ENCODE results near the gene LGR4.

LGR4 gene

DNA sequence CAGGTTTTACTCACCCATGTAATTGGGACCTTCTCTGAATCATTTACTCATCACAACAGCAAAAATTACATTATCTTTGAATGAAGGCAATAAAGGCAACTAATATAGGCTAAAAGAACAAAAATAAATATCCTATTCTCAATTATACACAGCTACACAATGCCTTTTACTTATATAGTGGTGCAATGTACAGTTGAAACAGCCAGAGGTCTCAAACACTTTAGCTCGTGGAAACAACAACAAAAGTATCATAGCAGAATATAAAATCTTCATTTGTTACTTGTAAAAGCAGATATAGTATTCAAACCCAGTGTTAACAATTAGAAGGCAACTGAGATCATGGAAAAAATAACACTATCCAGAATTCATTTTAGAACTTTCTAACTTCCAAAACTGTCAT lies 88.9 kb downstream of the LGR4 start:
- no peak overlapping the region for H3K27ac ChIP-seq (ENCODE audit: low read length)
- H3K4me3 ChIP-seq (ENCODE audit: low read length) = no peak overlapping the region
- H3K9me3 ChIP-seq (ENCODE audit: control insufficient read depth, low read depth, low read length) = no peaks in the 10 kb centered on the region
- peaks cover 66% of the 10 kb centered on the region for H3K36me3 ChIP-seq (ENCODE audit: control insufficient read depth, low read depth, low read length)
- H3K9ac ChIP-seq (ENCODE audit: low read length) = no peak overlapping the region
- no peaks in the 10 kb centered on the region for H3K27me3 ChIP-seq (ENCODE audit: control insufficient read depth, insufficient read depth, low read length)
- H3K4me1 ChIP-seq (ENCODE audit: control insufficient read depth, low read depth, low read length) = peaks cover 19% of the 10 kb centered on the region

DNA sequence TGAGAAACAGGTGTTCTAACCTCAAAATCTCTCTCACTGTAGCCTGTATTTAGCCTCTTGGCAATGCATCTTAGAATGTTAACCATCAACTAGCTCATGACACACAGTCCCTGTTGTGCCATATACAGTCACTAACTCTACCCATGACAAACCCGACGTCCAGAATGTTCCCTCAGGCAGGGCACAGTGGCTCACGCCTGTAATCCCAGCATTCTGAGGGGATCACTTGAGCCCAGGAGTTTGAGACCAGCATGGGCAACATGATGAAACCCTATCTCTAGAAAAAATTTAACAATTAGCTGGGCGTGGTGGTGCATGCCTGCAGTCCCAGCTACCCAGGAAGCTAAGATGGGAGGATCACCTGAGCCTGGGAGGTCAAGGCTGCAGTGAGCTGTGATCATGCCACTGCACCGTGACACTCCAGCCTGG lies 91.3 kb downstream of the LGR4 start:
- no peak overlapping the region for H3K9ac ChIP-seq (ENCODE audit: low read length)
- no peaks in the 10 kb centered on the region for H3K9me3 ChIP-seq (ENCODE audit: control insufficient read depth, low read depth, low read length)
- no peak overlapping the region for H3K4me3 ChIP-seq (ENCODE audit: low read length)
- no peak overlapping the region for H3K27ac ChIP-seq (ENCODE audit: low read length)
- H3K27me3 ChIP-seq (ENCODE audit: control insufficient read depth, insufficient read depth, low read length) = no peaks in the 10 kb centered on the region
- H3K4me1 ChIP-seq (ENCODE audit: control insufficient read depth, low read depth, low read length) = no peaks in the 10 kb centered on the region
- peaks cover 78% of the 10 kb centered on the region for H3K36me3 ChIP-seq (ENCODE audit: control insufficient read depth, low read depth, low read length)

GRCh38 chr11:27380771-27381170 lies 91.8 kb downstream of the LGR4 start:
- Histone ChIP-seq H3K36me3 (ENCODE audit: control insufficient read depth, low read depth, low read length) (peaks cover 74% of the 10 kb centered on the region), H3K27me3 (ENCODE audit: control insufficient read depth, insufficient read depth, low read length) (no peaks in the 10 kb centered on the region), H3K27ac (ENCODE audit: low read length) (no peak overlapping the region)

GRCh38 chr11:27379449-27379848 lies 93.1 kb downstream of the LGR4 start:
- H3K27me3 ChIP-seq (ENCODE audit: control insufficient read depth, insufficient read depth, low read length) = no peaks in the 10 kb centered on the region
- H3K4me1 ChIP-seq (ENCODE audit: control insufficient read depth, low read depth, low read length) = no peaks in the 10 kb centered on the region
- peaks cover 73% of the 10 kb centered on the region for H3K36me3 ChIP-seq (ENCODE audit: control insufficient read depth, low read depth, low read length)
- no peak overlapping the region for H3K27ac ChIP-seq (ENCODE audit: low read length)
- no peaks in the 10 kb centered on the region for H3K9me3 ChIP-seq (ENCODE audit: control insufficient read depth, low read depth, low read length)
- H3K9ac ChIP-seq (ENCODE audit: low read length) = no peak overlapping the region
- no peak overlapping the region for H3K4me3 ChIP-seq (ENCODE audit: low read length)

More at GRCh38 chr11:27380771-27381170, 91.8 kb downstream of the LGR4 start:
- Histone ChIP-seq H3K9ac (ENCODE audit: low read length) (no peak overlapping the region), H3K4me1 (ENCODE audit: control insufficient read depth, low read depth, low read length) (no peaks in the 10 kb centered on the region), H3K9me3 (ENCODE audit: control insufficient read depth, low read depth, low read length) (no peaks in the 10 kb centered on the region), H3K4me3 (ENCODE audit: low read length) (no peak overlapping the region)

- no peaks in the 10 kb centered on the region for H3K27me3 ChIP-seq (ENCODE audit: control insufficient read depth, insufficient read depth, low read length)
- no peaks in the 10 kb centered on the region for H3K9me3 ChIP-seq (ENCODE audit: control insufficient read depth, low read depth, low read length)
- no peak overlapping the region for H3K4me3 ChIP-seq (ENCODE audit: low read length)
- H3K36me3 ChIP-seq (ENCODE audit: control insufficient read depth, low read depth, low read length) = peaks cover 78% of the 10 kb centered on the region
- H3K27ac ChIP-seq (ENCODE audit: low read length) = no peak overlapping the region
- H3K9ac ChIP-seq (ENCODE audit: low read length) = no peak overlapping the region
- H3K4me1 ChIP-seq (ENCODE audit: control insufficient read depth, low read depth, low read length) = no peaks in the 10 kb centered on the region
These were observed 97.2 kb downstream of the LGR4 start for GRCh38 chr11:27375370-27375769.

GRCh38 chr11:27373856-27374602 lies 98.6 kb downstream of the LGR4 start:
- Histone ChIP-seq H3K36me3 (ENCODE audit: control insufficient read depth, low read depth, low read length) (peaks cover 75% of the 10 kb centered on the region), H3K9ac (ENCODE audit: low read length) (no peak overlapping the region), H3K4me1 (ENCODE audit: control insufficient read depth, low read depth, low read length) (no peaks in the 10 kb centered on the region), H3K9me3 (ENCODE audit: control insufficient read depth, low read depth, low read length) (no peaks in the 10 kb centered on the region), H3K4me3 (ENCODE audit: low read length) (no peak overlapping the region), H3K27ac (ENCODE audit: low read length) (no peak overlapping the region), H3K27me3 (ENCODE audit: control insufficient read depth, insufficient read depth, low read length) (no peaks in the 10 kb centered on the region)

DNA sequence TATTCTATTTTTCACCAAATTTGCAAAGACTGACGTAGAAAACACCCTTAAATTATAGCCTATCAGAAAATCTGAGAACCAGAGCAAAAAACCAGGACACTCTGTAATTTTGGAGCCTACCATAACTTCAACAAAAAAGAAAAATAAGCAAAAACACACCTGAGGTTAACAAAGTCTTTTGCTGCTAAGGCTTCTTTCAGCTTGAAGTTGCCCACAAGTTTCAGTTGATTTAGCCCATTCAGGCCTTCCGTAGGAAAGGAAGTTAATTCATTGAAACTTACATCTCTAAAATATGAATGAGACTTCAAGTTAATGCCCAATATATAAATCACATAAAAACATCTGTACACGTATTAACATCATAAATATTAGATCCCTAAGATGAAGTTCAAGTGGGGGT lies 99.2 kb downstream of the LGR4 start:
- H3K4me1 ChIP-seq (ENCODE audit: control insufficient read depth, low read depth, low read length) = no peaks in the 10 kb centered on the region
- peaks cover 74% of the 10 kb centered on the region for H3K36me3 ChIP-seq (ENCODE audit: control insufficient read depth, low read depth, low read length)
- H3K9ac ChIP-seq (ENCODE audit: low read length) = no peak overlapping the region
- H3K4me3 ChIP-seq (ENCODE audit: low read length) = no peak overlapping the region
- no peaks in the 10 kb centered on the region for H3K27me3 ChIP-seq (ENCODE audit: control insufficient read depth, insufficient read depth, low read length)
- no peaks in the 10 kb centered on the region for H3K9me3 ChIP-seq (ENCODE audit: control insufficient read depth, low read depth, low read length)
- H3K27ac ChIP-seq (ENCODE audit: low read length) = no peak overlapping the region

GRCh38 chr11:27372164-27372563 lies 100.4 kb downstream of the LGR4 start:
- H3K9me3 ChIP-seq (ENCODE audit: control insufficient read depth, low read depth, low read length) = no peaks in the 10 kb centered on the region
- no peak overlapping the region for H3K27ac ChIP-seq (ENCODE audit: low read length)
- H3K4me1 ChIP-seq (ENCODE audit: control insufficient read depth, low read depth, low read length) = no peaks in the 10 kb centered on the region
- H3K27me3 ChIP-seq (ENCODE audit: control insufficient read depth, insufficient read depth, low read length) = no peaks in the 10 kb centered on the region
- peaks cover 75% of the 10 kb centered on the region for H3K36me3 ChIP-seq (ENCODE audit: control insufficient read depth, low read depth, low read length)
- no peak overlapping the region for H3K9ac ChIP-seq (ENCODE audit: low read length)
- H3K4me3 ChIP-seq (ENCODE audit: low read length) = no peak overlapping the region

- Histone ChIP-seq H3K27ac (ENCODE audit: low read length) (no peak overlapping the region), H3K27me3 (ENCODE audit: control insufficient read depth, insufficient read depth, low read length) (no peaks in the 10 kb centered on the region), H3K36me3 (ENCODE audit: control insufficient read depth, low read depth, low read length) (peaks cover 81% of the 10 kb centered on the region), H3K4me3 (ENCODE audit: low read length) (no peak overlapping the region), H3K4me1 (ENCODE audit: control insufficient read depth, low read depth, low read length) (no peaks in the 10 kb centered on the region), H3K9ac (ENCODE audit: low read length) (no peak overlapping the region), H3K9me3 (ENCODE audit: control insufficient read depth, low read depth, low read length) (no peaks in the 10 kb centered on the region)
These were observed 101.1 kb downstream of the LGR4 start for GRCh38 chr11:27371489-27371888.

GRCh38 chr11:27370374-27370773 lies 102.2 kb downstream of the LGR4 start:
- Histone ChIP-seq H3K27me3 (ENCODE audit: control insufficient read depth, insufficient read depth, low read length) (no peaks in the 10 kb centered on the region), H3K27ac (ENCODE audit: low read length) (no peak overlapping the region), H3K9me3 (ENCODE audit: control insufficient read depth, low read depth, low read length) (no peaks in the 10 kb centered on the region), H3K4me3 (ENCODE audit: low read length) (no peak overlapping the region), H3K36me3 (ENCODE audit: control insufficient read depth, low read depth, low read length) (peaks cover 78% of the 10 kb centered on the region), H3K9ac (ENCODE audit: low read length) (no peak overlapping the region), H3K4me1 (ENCODE audit: control insufficient read depth, low read depth, low read length) (no peaks in the 10 kb centered on the region)

GRCh38 chr11:27367881-27368280 lies 104.7 kb downstream of the LGR4 start:
- H3K27me3 ChIP-seq (ENCODE audit: control insufficient read depth, insufficient read depth, low read length) = no peaks in the 10 kb centered on the region
- no peak overlapping the region for H3K4me3 ChIP-seq (ENCODE audit: low read length)
- no peaks in the 10 kb centered on the region for H3K9me3 ChIP-seq (ENCODE audit: control insufficient read depth, low read depth, low read length)
- no peak overlapping the region for H3K27ac ChIP-seq (ENCODE audit: low read length)
- peaks cover 55% of the 10 kb centered on the region for H3K36me3 ChIP-seq (ENCODE audit: control insufficient read depth, low read depth, low read length)
- H3K9ac ChIP-seq (ENCODE audit: low read length) = no peak overlapping the region
- H3K4me1 ChIP-seq (ENCODE audit: control insufficient read depth, low read depth, low read length) = no peaks in the 10 kb centered on the region

DNA sequence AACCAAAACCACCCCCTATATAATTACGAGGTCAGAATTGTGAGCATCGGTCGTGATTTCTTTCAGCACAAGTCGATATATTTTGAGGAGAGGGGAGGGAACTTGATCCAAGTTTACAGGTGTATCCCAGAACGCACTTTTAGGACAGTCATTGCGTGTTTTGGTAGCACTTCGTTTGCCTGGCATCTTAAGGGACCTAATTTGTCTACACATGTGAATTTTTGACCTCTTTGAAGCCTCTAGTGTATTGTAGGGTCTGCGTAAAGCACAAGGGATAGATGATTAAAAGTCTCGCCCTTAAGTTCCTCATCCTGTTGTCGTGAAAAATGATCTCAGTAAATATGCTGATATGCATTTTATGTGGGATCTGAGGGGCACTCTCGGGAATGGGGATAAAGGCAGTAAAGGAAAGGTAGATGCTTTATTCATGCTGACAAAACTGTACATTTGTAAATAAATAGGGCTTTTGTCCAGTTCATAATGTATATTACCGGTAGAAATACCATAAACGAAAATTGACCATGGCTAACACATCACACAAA lies 108.9 kb downstream of the LGR4 start:
- Histone ChIP-seq H3K27ac (ENCODE audit: low read length) (peak overlapping the region; percentile 51), H3K9ac (ENCODE audit: low read length) (peak overlapping the region; percentile 31), H3K36me3 (ENCODE audit: control insufficient read depth, low read depth, low read length) (peaks cover 18% of the 10 kb centered on the region), H3K9me3 (ENCODE audit: control insufficient read depth, low read depth, low read length) (no peaks in the 10 kb centered on the region), H3K4me3 (ENCODE audit: low read length) (peak overlapping the region; percentile 94), H3K4me1 (ENCODE audit: control insufficient read depth, low read depth, low read length) (peaks cover 12% of the 10 kb centered on the region), H3K27me3 (ENCODE audit: control insufficient read depth, insufficient read depth, low read length) (no peaks in the 10 kb centered on the region)
